SK-N-SH treated with all-trans-retinoic acid at 6 μM for 48 hours (cell line): ENCODE results near the gene GTPBP1.

Experiments
- BACH2 ChIP-seq: fragments of 250-450 bp; sonication (Bioruptor Pico); IDR thresholded peaks from 2 replicates; pipeline ENCODE4 v1.9.0; 2021; ENCODE audit warnings: mild to moderate bottlenecking, borderline replicate concordance
- GLIS3 ChIP-seq: fragments of 250-450 bp; sonication (Bioruptor Pico); IDR thresholded peaks from 2 replicates; pipeline ENCODE4 v1.5.0; 2020; ENCODE audit warnings: mild to moderate bottlenecking, moderate library complexity
- PPARA ChIP-seq: fragments of 250-450 bp; sonication (Bioruptor Pico); IDR thresholded peaks from 2 replicates; pipeline ENCODE4 v1.5.0; 2020; ENCODE audit warnings: mild to moderate bottlenecking, borderline replicate concordance
- SNAI2 ChIP-seq: fragments of 250-450 bp; sonication (Bioruptor Pico); IDR thresholded peaks from 2 replicates; pipeline ENCODE4 v1.5.0; 2020; ENCODE audit warnings: mild to moderate bottlenecking, moderate library complexity
- TOX ChIP-seq: fragments of 250-450 bp; sonication (Bioruptor Pico); IDR thresholded peaks from 2 replicates; pipeline ENCODE4 v1.8.0; 2021; ENCODE audit warnings: mild to moderate bottlenecking, moderate library complexity, borderline replicate concordance
- ZFP30 ChIP-seq: fragments of 450-650 bp; formaldehyde crosslinking; IDR thresholded peaks from 2 replicates; pipeline ENCODE4 v1.5.0; 2022; ENCODE audit warnings: mild to moderate bottlenecking, moderate library complexity
- ZNF565 ChIP-seq: fragments of 450-650 bp; formaldehyde crosslinking; conservative IDR thresholded peaks from 2 replicates; pipeline ENCODE4 v1.5.0; 2020; ENCODE audit warnings: low read depth, mild to moderate bottlenecking, moderate library complexity
- TF ChIP-seq, protein P1 (sequence below): fragments of 250-450 bp; sonication (Bioruptor Pico); IDR thresholded peaks from 2 replicates; pipeline ENCODE4 v1.5.1; 2021; ENCODE audit warnings: mild to moderate bottlenecking, moderate library complexity
- TF ChIP-seq, protein P2 (sequence below): fragments of 250-450 bp; sonication (Bioruptor Pico); IDR thresholded peaks from 2 replicates; pipeline ENCODE4 v1.8.0; 2021; ENCODE audit warnings: low read depth, mild to moderate bottlenecking, moderate library complexity, borderline replicate concordance
- TF ChIP-seq, protein P3 (sequence below): fragments of 250-450 bp; sonication (Bioruptor Pico); IDR thresholded peaks from 2 replicates; pipeline ENCODE4 v1.8.0; 2020; ENCODE audit warnings: mild to moderate bottlenecking, moderate library complexity, borderline replicate concordance

DNA sequence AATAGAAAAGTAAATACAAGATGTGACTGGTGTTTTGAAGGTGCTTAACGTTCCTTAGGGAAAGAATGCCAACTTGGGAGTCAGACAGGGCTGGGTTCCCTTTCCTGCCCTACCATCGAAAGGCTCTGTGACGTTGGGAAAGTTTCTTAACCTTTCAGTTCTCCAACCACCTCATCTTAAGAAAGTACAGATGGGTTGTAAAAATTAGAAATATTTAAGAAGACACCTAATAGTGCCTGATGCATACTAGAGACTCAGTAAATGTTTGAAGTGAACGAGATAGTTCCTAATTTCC lies 1.1 kb downstream of the GTPBP1 start:
- no peak for TF ChIP-seq BACH2 (CRISPR knock-in tag)
- TF ChIP-seq, protein P1, sequence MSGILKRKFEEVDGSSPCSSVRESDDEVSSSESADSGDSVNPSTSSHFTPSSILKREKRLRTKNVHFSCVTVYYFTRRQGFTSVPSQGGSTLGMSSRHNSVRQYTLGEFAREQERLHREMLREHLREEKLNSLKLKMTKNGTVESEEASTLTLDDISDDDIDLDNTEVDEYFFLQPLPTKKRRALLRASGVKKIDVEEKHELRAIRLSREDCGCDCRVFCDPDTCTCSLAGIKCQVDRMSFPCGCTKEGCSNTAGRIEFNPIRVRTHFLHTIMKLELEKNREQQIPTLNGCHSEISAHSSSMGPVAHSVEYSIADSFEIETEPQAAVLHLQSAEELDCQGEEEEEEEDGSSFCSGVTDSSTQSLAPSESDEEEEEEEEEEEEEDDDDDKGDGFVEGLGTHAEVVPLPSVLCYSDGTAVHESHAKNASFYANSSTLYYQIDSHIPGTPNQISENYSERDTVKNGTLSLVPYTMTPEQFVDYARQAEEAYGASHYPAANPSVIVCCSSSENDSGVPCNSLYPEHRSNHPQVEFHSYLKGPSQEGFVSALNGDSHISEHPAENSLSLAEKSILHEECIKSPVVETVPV (CRISPR knock-in tag): no peak
- TF ChIP-seq SNAI2: no peak
- TF ChIP-seq, protein P2, sequence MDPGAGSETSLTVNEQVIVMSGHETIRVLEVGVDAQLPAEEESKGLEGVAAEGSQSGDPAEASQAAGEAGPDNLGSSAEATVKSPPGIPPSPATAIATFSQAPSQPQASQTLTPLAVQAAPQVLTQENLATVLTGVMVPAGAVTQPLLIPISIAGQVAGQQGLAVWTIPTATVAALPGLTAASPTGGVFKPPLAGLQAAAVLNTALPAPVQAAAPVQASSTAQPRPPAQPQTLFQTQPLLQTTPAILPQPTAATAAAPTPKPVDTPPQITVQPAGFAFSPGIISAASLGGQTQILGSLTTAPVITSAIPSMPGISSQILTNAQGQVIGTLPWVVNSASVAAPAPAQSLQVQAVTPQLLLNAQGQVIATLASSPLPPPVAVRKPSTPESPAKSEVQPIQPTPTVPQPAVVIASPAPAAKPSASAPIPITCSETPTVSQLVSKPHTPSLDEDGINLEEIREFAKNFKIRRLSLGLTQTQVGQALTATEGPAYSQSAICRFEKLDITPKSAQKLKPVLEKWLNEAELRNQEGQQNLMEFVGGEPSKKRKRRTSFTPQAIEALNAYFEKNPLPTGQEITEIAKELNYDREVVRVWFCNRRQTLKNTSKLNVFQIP (CRISPR knock-in tag): no peak
- no peak for TF ChIP-seq ZFP30 (CRISPR knock-in tag)
- TF ChIP-seq, protein P3, sequence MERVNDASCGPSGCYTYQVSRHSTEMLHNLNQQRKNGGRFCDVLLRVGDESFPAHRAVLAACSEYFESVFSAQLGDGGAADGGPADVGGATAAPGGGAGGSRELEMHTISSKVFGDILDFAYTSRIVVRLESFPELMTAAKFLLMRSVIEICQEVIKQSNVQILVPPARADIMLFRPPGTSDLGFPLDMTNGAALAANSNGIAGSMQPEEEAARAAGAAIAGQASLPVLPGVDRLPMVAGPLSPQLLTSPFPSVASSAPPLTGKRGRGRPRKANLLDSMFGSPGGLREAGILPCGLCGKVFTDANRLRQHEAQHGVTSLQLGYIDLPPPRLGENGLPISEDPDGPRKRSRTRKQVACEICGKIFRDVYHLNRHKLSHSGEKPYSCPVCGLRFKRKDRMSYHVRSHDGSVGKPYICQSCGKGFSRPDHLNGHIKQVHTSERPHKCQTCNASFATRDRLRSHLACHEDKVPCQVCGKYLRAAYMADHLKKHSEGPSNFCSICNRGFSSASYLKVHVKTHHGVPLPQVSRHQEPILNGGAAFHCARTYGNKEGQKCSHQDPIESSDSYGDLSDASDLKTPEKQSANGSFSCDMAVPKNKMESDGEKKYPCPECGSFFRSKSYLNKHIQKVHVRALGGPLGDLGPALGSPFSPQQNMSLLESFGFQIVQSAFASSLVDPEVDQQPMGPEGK: no peak
- no peak for TF ChIP-seq PPARA
- no peak for TF ChIP-seq TOX (CRISPR knock-in tag)
- TF ChIP-seq ZNF565: no peak
- TF ChIP-seq GLIS3: no peak
